ENCODE results near the gene AGAP1. TPM values are rescaled to one million over a fixed set of nuclear protein-coding genes. Genes with fewer than 3 reads are reported as not detected.

The AGAP1 gene
- total RNA-seq, 2 experiments from 2014 or later: 2.4 to 4.5 TPM

DNA sequence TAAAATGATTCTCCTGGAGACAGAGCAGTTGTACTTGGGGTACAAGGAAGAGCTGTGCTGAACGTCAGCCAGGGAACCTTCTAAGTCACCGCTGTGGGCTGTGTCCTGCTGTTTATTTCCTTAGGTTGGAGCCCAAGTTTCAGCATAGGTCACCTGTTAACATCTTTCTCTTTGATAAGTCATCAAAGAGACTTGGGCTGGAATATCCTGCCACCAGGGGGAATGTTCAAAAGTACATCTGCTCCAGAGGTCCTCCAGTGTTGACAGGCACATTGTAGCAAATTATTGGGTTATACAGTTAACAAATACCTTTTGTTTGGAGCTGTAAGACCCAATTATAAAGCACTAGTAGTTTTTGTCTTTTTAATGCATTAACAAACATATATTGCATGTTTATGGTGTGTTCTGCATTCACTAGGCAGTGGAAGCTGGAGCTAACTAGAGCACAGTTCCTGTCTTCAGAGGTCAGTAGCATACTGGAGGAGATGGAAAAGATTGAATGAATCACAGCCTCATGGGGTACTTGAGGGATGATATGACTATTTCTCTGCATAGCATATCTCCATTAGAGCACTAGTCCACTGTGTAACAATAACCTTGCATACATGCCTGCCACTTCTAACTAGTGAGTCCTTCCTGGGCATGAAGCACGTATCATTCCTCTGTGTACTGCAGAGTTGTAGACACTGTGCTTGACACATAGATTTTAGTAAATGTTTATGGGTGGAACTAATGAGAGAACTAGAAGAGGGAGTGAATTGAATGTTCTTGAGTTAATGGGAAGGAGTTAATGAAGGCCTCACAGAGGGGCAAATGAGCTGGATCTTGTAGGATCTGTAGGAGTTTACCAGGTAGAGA is 182.1 kb downstream of the AGAP1 start:
- POLR2A ChIA-PET: no interaction called here
- Mint-ChIP-seq H3K36me3 (no peaks in the 10 kb centered on the region), H3K27ac (no peak overlapping the region), H3K9me3 (no peaks in the 10 kb centered on the region), H3K27me3 (peaks cover 36% of the 10 kb centered on the region), H3K4me1 (no peaks in the 10 kb centered on the region), H3K4me3 (no peak overlapping the region)
- DNase-seq: no peak
- ATAC-seq (ENCODE audit: low read depth): no peak

DNA sequence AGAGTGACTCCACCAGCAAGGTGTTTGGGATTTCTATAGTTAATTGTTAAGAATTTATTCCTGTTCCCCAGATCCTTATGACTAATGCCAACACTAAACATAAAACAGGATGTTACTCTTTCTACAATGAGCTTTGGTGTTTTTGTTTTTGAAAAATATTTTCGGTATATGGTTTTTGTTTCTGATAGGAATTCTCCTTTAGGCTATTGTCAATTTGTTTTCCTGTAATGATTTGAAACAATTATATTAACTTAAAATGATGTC is 182.6 kb downstream of the AGAP1 start:
- no peak overlapping the region for H3K27ac Mint-ChIP-seq

DNA sequence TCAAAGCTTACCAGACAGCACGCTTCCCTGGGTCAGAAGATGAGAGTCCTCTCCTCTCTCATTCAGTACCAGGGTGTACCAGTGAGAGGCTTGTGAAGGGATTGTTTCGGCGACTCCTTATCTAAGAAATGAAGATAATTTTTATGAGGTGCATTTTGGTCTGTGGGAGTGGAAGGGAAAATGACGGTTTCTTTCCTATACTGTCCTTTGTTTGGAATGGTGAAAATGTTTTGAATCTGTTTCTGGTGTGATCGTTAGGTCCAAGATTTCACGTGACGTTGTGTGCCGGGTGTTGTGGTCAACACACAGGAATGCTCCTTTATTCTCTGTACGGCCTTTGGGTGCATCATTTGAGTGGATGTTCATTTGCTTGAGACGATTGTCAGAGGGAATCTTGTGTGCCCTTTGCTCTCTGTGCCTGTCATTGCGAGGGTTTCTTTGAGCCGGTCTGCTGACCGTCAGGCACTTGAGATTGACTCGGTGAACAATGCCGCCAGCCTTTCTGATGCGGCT is 183.5 kb downstream of the AGAP1 start:
- Mint-ChIP-seq H3K27ac (no peak overlapping the region), H3K4me3 (no peak overlapping the region), H3K36me3 (no peaks in the 10 kb centered on the region), H3K9me3 (no peaks in the 10 kb centered on the region), H3K4me1 (no peaks in the 10 kb centered on the region), H3K27me3 (peaks cover 26% of the 10 kb centered on the region)
- no peak for DNase-seq
- POLR2A ChIA-PET: no interaction called here
- no peak for ATAC-seq (ENCODE audit: low read depth)

More for the DNA sequence above, 182.6 kb downstream of the AGAP1 start:
- Mint-ChIP-seq H3K4me3 (no peak overlapping the region), H3K4me1 (no peaks in the 10 kb centered on the region), H3K9me3 (no peaks in the 10 kb centered on the region), H3K27me3 (peaks cover 35% of the 10 kb centered on the region), H3K36me3 (no peaks in the 10 kb centered on the region)
- POLR2A ChIA-PET: no interaction called here
- DNase-seq (no peak), ATAC-seq (ENCODE audit: low read depth) (no peak)

- Mint-ChIP-seq H3K27ac (no peak overlapping the region), H3K9me3 (no peaks in the 10 kb centered on the region), H3K27me3 (peaks cover 20% of the 10 kb centered on the region), H3K36me3 (no peaks in the 10 kb centered on the region), H3K4me3 (no peak overlapping the region), H3K4me1 (no peaks in the 10 kb centered on the region)
- no peak for DNase-seq
- POLR2A ChIA-PET: no interaction called here
- no peak for ATAC-seq (ENCODE audit: low read depth)
These were observed 184.1 kb downstream of the AGAP1 start for GRCh38 chr2:235677937-235678336.

- ATAC-seq (ENCODE audit: low read depth): no peak
- no peaks in the 10 kb centered on the region for H3K36me3 Mint-ChIP-seq
- DNase-seq: no peak
- POLR2A ChIA-PET: no interaction called here
- H3K4me1 Mint-ChIP-seq: no peaks in the 10 kb centered on the region
- H3K27ac Mint-ChIP-seq: no peak overlapping the region
- H3K9me3 Mint-ChIP-seq: no peaks in the 10 kb centered on the region
- H3K4me3 Mint-ChIP-seq: no peak overlapping the region
- H3K27me3 Mint-ChIP-seq: peaks cover 12% of the 10 kb centered on the region
These were observed 184.9 kb downstream of the AGAP1 start for GRCh38 chr2:235678712-235679111.

GRCh38 chr2:235679471-235679870 is 185.6 kb downstream of the AGAP1 start:
- Mint-ChIP-seq H3K4me1 (no peaks in the 10 kb centered on the region), H3K9me3 (no peaks in the 10 kb centered on the region), H3K27me3 (peaks cover 8% of the 10 kb centered on the region), H3K27ac (no peak overlapping the region), H3K36me3 (no peaks in the 10 kb centered on the region), H3K4me3 (no peak overlapping the region)
- DNase-seq (no peak), ATAC-seq (ENCODE audit: low read depth) (no peak)
- POLR2A ChIA-PET: no interaction called here

GRCh38 chr2:235685024-235685721 is 191.3 kb downstream of the AGAP1 start:
- ATAC-seq (ENCODE audit: low read depth) (no peak), DNase-seq (no peak)
- H3K9me3 Mint-ChIP-seq: no peaks in the 10 kb centered on the region
- H3K27me3 Mint-ChIP-seq: peaks cover 2% of the 10 kb centered on the region
- H3K27ac Mint-ChIP-seq: no peak overlapping the region
- POLR2A ChIA-PET: no interaction called here
- H3K4me1 Mint-ChIP-seq: no peaks in the 10 kb centered on the region
- H3K4me3 Mint-ChIP-seq: no peak overlapping the region
- no peaks in the 10 kb centered on the region for H3K36me3 Mint-ChIP-seq

GRCh38 chr2:235688511-235689426 is 194.9 kb downstream of the AGAP1 start:
- ATAC-seq (ENCODE audit: low read depth) (no peak), DNase-seq (no peak)
- H3K9me3 Mint-ChIP-seq: no peaks in the 10 kb centered on the region
- H3K27me3 Mint-ChIP-seq: peaks cover 1% of the 10 kb centered on the region
- no peaks in the 10 kb centered on the region for H3K36me3 Mint-ChIP-seq
- H3K27ac Mint-ChIP-seq: no peak overlapping the region
- no peak overlapping the region for H3K4me3 Mint-ChIP-seq
- H3K4me1 Mint-ChIP-seq: no peaks in the 10 kb centered on the region
- POLR2A ChIA-PET: no interaction called here

GRCh38 chr2:235689427-235689853 is 195.6 kb downstream of the AGAP1 start:
- Mint-ChIP-seq H3K4me3 (no peak overlapping the region), H3K27ac (no peak overlapping the region), H3K36me3 (no peaks in the 10 kb centered on the region), H3K27me3 (no peaks in the 10 kb centered on the region), H3K9me3 (no peaks in the 10 kb centered on the region), H3K4me1 (no peaks in the 10 kb centered on the region)
- POLR2A ChIA-PET: no interaction called here
- ATAC-seq (ENCODE audit: low read depth) (no peak), DNase-seq (no peak)

DNA sequence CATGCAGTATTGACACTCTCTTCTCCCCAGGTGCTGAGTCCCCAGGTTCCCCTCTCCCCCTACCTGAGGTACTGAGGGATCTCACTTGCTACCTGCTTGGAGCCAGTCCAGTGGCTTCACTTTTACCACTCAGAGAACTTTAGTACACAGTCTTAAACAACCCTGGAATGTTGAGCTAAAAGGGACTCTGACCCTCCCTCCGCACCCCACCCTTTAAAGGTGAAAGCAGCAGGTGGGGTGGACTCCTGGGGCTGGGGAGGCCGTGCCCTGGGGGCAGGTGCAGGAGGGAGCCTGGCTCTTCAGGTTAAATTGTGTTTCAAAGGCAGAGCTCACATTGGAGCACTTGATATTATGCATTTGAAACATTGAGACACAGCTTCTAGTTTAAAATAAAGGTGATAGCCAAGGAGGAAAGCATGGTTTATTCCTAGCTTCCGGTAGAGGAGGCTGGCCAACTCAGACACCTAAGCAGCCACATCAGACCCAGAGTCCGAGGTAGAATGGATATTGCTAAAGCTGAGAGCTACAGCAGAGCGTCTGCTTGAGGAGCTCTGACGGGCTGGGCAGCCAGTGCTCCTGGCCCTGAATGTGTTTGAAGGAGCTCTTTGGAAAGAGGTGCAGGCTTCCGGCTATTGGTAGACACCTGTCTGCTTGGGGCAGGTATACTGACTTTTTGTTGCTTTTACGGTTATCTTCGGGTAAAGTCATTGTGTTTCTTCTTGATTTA is 196.4 kb downstream of the AGAP1 start:
- H3K4me1 Mint-ChIP-seq: no peaks in the 10 kb centered on the region
- no peaks in the 10 kb centered on the region for H3K9me3 Mint-ChIP-seq
- H3K4me3 Mint-ChIP-seq: no peak overlapping the region
- POLR2A ChIA-PET: no interaction called here
- H3K27ac Mint-ChIP-seq: no peak overlapping the region
- DNase-seq: no peak
- no peaks in the 10 kb centered on the region for H3K27me3 Mint-ChIP-seq
- no peak for ATAC-seq (ENCODE audit: low read depth)
- no peaks in the 10 kb centered on the region for H3K36me3 Mint-ChIP-seq

DNA sequence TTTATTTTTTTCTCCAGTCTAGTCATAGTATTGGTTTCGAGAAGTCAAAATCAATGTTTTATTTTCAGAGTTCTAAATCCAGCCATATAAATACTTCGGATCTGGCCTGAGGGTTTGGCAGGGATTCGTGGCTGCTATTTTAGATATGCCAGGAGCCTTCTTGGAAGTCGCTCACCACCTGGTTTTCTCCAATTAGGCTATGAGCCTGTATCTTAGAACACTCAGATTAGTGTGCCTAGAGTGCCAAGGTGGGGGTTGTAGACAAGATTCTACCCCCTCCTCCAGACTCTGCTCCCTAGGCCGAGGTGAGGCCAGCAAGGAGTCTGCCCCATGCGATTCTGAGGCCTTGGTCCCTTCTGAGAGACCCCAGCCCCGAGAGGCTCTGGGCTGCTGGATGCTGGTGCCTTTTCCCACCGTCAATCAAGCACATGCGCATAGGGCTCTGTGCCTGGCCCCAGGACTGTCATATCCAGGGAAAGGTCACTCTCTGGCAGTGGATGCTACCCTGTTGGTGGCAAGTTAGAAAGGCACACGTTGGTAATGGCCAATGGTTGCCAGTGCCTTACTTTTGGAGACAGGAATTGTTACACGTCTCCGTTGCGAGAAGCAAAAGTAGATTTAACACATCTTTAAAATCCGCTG is 197.1 kb downstream of the AGAP1 start:
- no peaks in the 10 kb centered on the region for H3K4me1 Mint-ChIP-seq
- H3K9me3 Mint-ChIP-seq: no peaks in the 10 kb centered on the region
- ATAC-seq (ENCODE audit: low read depth): no peak
- no peaks in the 10 kb centered on the region for H3K36me3 Mint-ChIP-seq
- POLR2A ChIA-PET: no interaction called here
- H3K4me3 Mint-ChIP-seq: no peak overlapping the region
- DNase-seq: no peak
- H3K27me3 Mint-ChIP-seq: no peaks in the 10 kb centered on the region
- no peak overlapping the region for H3K27ac Mint-ChIP-seq

DNA sequence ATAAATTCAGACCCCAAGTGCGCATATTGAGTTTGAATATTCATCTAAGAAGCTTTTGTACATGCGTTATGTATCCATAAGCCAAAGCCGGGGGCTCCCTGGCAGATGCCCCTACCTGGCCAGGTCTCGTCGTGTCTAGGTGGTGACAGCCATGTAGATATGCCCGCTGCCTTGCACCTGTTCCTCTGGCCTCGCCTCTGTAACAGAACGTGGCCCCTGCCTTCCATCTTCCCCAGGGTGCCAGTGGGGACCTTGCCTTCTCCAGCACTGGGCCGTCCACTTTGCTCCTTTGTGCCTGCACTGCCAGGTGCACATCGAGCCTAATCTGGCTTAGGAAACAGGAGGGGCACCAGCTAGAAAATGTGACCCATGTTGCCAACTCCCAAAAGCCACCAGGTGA is 198.2 kb downstream of the AGAP1 start:
- no peaks in the 10 kb centered on the region for H3K36me3 Mint-ChIP-seq
- POLR2A ChIA-PET: no interaction called here

More for the DNA sequence above, 198.2 kb downstream of the AGAP1 start:
- DNase-seq (no peak), ATAC-seq (ENCODE audit: low read depth) (no peak)
- H3K4me1 Mint-ChIP-seq: no peaks in the 10 kb centered on the region
- no peak overlapping the region for H3K27ac Mint-ChIP-seq
- H3K9me3 Mint-ChIP-seq: no peaks in the 10 kb centered on the region
- H3K27me3 Mint-ChIP-seq: no peaks in the 10 kb centered on the region
- H3K4me3 Mint-ChIP-seq: no peak overlapping the region
